GM18520 (cell line): ENCODE data around the gene KBTBD12.

ENCODE experiments used
- ATAC-seq: cut with Tn5 transposase; IDR thresholded peaks from one replicate; pipeline ENCODE4 v1.9.1; 2021; ENCODE audit not compliant: unreplicated experiment

The KBTBD12 gene

DNA sequence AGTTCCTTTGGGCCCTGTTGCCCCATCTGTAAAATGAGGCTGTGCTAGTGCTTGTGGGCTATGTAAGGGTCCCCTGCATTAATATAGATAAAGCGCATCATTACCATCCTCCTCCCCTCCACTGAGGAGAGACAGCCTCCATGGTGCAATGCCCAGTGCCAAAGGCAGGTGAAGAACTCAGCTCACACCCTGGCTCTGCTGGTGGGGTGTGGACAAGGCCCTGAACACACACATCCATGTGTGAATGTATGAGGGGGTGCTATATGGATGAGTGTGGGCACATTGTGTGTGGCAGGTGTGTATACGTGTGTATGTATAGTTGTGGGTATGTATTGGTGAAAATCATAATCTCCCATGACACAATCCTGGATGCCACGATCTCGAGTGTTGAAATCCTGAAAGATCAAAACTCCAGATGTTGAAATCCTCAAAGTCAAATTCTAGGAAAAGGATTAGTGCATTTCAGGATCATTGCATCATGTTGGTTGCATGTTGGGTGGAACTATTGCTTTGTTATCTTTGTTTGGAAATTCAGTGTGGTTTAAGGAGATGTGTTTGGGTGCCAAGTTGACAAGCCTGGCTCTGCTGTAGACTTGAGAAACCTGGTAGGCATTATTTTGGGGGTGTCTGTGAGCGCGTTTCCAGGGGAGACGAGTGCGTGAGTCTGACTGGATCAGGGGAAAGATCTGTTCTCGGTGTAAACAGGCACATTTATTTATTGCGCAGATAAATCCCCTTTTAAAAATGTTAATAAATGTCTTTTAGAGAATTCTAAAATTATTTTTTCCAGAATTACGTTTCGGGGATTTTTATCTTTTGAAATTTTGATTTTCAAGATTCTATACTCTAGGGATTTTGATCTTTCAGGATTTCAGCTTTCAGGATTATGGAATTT is 95.2 kb downstream of the KBTBD12 start:
- no peak for ATAC-seq

DNA sequence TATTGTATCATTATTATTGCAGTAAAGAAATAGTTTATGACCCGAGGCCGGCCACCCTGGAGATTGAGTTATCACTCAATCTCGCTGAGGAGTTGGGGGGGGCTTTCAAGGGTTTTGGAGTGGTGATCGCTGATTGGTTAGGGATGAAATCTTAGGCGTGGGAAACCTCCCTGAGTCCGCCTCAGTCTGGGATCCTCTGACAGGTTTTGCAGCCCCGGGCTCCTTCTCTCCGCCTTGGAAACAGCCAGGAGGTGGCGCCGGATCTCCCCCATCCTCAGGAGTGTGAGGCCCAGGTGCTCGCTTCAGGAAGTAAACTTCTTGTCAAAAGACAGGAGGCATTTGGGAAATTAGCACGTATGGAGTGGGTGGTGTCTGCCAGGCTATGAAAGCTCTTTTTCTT is 96.1 kb downstream of the KBTBD12 start:
- no peak for ATAC-seq

DNA sequence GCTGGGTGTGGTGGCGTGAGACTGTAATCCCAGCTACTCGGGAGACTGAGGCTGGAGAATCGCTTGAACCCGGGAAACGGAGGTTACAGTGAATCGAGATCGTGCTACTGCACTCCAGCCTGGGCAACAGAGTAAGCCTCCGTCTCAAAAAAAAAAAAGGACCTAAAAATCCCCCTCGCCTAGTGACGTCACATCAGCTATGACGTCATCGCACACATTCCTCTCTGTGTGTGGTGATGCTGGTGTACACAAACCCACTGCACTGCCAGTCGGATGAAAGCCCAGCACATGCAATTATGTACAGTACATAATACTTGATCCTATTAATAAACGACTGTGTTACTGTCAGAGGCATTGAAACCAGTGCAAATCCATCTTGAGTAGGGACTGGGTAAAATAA is 97.0 kb downstream of the KBTBD12 start:
- no peak for ATAC-seq

DNA sequence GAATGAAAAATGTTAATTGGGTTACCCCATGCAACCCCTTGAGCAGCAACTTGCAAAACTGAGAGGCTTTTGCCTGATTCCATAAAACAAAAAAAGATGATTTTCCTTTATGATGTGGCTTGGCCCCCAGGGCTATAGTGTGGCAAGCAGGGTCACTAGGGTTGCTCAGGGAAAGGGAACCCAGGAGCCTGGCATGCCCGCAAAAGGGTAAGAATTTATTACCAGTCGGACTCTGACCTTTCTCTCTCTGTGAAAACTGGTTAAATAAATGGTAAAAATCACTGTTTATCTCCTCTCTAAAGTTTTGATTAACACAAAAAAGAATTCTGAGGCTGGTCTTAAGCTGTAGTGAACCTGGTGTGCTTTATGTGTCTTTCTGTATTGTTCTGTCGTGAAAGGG is 99.5 kb downstream of the KBTBD12 start:
- no peak for ATAC-seq

DNA sequence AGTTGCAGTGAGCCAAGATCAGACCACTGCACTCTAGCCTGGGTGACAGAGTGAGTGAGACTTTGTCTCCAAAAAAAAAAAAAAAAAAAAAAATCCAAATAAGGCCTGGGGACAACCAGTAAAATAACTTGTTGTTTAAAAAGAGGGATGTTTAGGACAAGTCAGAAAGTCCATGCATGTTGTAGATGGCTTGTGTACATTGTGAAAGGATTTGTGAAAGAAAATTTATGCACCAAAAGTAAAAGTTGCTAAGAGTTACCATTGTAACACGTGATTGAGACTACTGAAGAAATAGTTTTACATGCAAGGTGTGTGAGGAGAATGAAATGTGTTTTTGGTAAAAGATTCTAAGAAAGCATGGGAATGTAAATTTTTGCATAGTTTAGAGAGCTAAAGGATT is 101.5 kb downstream of the KBTBD12 start:
- no peak for ATAC-seq

DNA sequence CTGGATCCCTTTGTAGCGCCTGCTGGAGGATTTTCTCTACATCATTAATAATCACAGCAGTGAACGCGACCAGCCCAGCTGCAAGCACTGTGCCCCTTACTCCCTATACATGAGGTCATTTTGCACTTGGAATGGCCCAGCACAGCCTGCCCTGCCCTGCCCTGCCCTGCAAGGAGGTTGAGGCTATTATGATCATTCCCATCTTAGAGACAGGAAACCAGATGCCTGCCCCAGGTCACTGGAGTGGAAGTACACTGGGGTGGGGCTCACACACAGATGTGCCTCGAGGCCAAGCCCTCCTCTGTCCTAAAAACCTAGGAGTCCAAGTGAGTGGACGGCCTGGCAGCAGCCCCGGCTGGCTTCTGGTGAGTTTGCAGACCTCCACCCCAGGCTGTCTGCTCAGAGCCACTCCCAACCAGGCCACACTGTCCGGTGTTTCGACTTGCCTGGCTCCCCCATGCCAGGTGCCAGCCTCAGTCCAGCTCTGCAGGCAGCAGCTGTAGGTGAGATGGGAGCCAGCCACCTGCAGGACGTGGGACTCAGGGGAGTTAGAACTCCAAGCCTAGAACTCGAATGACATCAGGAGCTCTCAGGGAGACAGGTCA is 106.8 kb downstream of the KBTBD12 start:
- ATAC-seq: no peak

DNA sequence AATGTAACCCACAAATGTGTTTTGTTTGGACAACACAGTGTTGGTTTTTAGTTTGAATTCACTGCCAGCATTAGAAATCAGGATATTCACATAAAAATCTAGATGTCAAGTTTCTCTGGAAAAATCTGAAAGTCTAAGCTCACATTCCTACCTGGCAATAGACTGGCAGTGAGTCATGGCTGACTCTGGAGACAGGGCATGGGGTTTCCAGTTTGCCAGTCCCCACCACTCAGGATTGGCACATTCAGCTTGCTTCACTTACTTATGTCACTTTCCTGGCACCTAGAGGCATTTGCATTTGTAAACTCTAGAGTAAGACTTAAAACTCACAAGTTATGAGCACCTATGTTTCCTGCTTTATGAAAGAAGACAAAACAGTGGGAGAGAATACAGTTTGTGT is 118.1 kb downstream of the KBTBD12 start:
- ATAC-seq: no peak

DNA sequence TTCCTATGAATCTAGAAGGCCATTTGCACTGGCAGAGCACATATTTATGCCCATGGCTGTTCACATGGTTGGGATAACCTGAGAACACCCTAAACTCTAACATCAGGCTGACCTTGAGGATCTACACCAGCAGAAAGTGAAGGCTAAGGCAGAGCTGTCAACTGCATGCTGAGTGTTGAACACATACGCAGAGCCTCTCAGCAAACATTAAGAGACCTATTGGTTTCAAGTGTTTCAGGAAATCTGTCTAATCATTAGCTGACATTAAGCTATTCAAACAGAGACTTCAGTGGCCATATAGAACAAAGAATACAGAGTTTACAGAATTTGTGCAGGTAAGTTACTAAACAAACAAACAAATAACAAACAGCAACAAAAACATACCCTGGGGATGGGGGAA is 121.1 kb downstream of the KBTBD12 start:
- ATAC-seq: no peak
